ENCODE measurements around the gene SUMO3. TPM values are rescaled to one million over a fixed set of nuclear protein-coding genes. Genes with fewer than 3 reads are reported as not detected.

Gene SUMO3
- total and polyA plus RNA-seq, 3 donors from 2014 or later = 69.9 to 93.0 (median 87.9) TPM

GRCh38 chr21:44756423-44757185 is 61.3 kb downstream of the SUMO3 start:
- no peak overlapping the region for H3K4me3 ChIP-seq
- no peaks in the 10 kb centered on the region for H3K27me3 ChIP-seq
- no peak for TF ChIP-seq POLR2A (IDR thresholded peaks at IDR 0.05)
- TF ChIP-seq CTCF (IDR thresholded peaks at IDR 0.05) = no peak
- no peak overlapping the region for H3K27ac ChIP-seq
- DNase-seq = no peak
- H3K4me1 ChIP-seq = no peaks in the 10 kb centered on the region
- 90 to 92% methylated on average over 23 of the region's 23 CpGs for WGBS, 2 donors
- H3K36me3 ChIP-seq (ENCODE audit: low read depth, missing control alignments) = no peaks in the 10 kb centered on the region
- H3K9me3 ChIP-seq = no peaks in the 10 kb centered on the region
- intact Hi-C loops (cut with DNase I; ENCODE audit: low total_unique reads) = no loop called here

Other genes starting within 250 kb of the SUMO3 start
- gene KRTAP10-4, start 244.3 kb downstream of the SUMO3 start, total RNA-seq = under 1 TPM in 1 of 2 donors, not detected in 1; 0.24 TPM
- not detected for gene KRTAP10-4, start 244.3 kb downstream of the SUMO3 start, polyA plus RNA-seq (ENCODE audit: insufficient read depth, low read depth, low replicate concordance)
- gene KRTAP10-5, start 237.5 kb downstream of the SUMO3 start, total RNA-seq = not detected
- not detected for gene KRTAP10-5, start 237.5 kb downstream of the SUMO3 start, polyA plus RNA-seq (ENCODE audit: insufficient read depth, low read depth, low replicate concordance)
- not detected for gene KRTAP10-6, start 225.6 kb downstream of the SUMO3 start, total RNA-seq
- gene KRTAP10-6, start 225.6 kb downstream of the SUMO3 start, polyA plus RNA-seq (ENCODE audit: insufficient read depth, low read depth, low replicate concordance) = not detected
- under 1 TPM in 1 of 2 donors, not detected in 1; 0.31 TPM for gene KRTAP10-7, start 217.5 kb downstream of the SUMO3 start, total RNA-seq
- gene KRTAP10-7, start 217.5 kb downstream of the SUMO3 start, polyA plus RNA-seq (ENCODE audit: insufficient read depth, low read depth, low replicate concordance) = not detected
- gene KRTAP10-8, start 206.0 kb downstream of the SUMO3 start, total RNA-seq = not detected
- not detected for gene KRTAP10-8, start 206.0 kb downstream of the SUMO3 start, polyA plus RNA-seq (ENCODE audit: insufficient read depth, low read depth, low replicate concordance)
- not detected for gene KRTAP10-9, start 191.0 kb downstream of the SUMO3 start, total RNA-seq
- gene KRTAP10-9, start 191.0 kb downstream of the SUMO3 start, polyA plus RNA-seq (ENCODE audit: insufficient read depth, low read depth, low replicate concordance) = not detected
- gene KRTAP10-10, start 180.7 kb downstream of the SUMO3 start, total RNA-seq = not detected
- gene KRTAP10-10, start 180.7 kb downstream of the SUMO3 start, polyA plus RNA-seq (ENCODE audit: insufficient read depth, low read depth, low replicate concordance) = not detected
- gene KRTAP10-11, start 171.6 kb downstream of the SUMO3 start, total RNA-seq = under 1 TPM in 1 of 2 donors, not detected in 1; 0.37 TPM
- not detected for gene KRTAP10-11, start 171.6 kb downstream of the SUMO3 start, polyA plus RNA-seq (ENCODE audit: insufficient read depth, low read depth, low replicate concordance)
- not detected for gene KRTAP12-4, start 163.4 kb downstream of the SUMO3 start, total RNA-seq
- gene KRTAP12-4, start 163.4 kb downstream of the SUMO3 start, polyA plus RNA-seq (ENCODE audit: insufficient read depth, low read depth, low replicate concordance) = not detected
- not detected for gene KRTAP12-3, start 160.1 kb downstream of the SUMO3 start, total RNA-seq
- not detected for gene KRTAP12-3, start 160.1 kb downstream of the SUMO3 start, polyA plus RNA-seq (ENCODE audit: insufficient read depth, low read depth, low replicate concordance)
- under 1 TPM in 1 of 2 donors, not detected in 1; 0.79 TPM for gene KRTAP12-2, start 151.1 kb downstream of the SUMO3 start, total RNA-seq
- not detected for gene KRTAP12-2, start 151.1 kb downstream of the SUMO3 start, polyA plus RNA-seq (ENCODE audit: insufficient read depth, low read depth, low replicate concordance)
- gene KRTAP12-1, start 135.9 kb downstream of the SUMO3 start, total RNA-seq = not detected
- not detected for gene KRTAP12-1, start 135.9 kb downstream of the SUMO3 start, polyA plus RNA-seq (ENCODE audit: insufficient read depth, low read depth, low replicate concordance)
- gene KRTAP10-12, start 120.9 kb downstream of the SUMO3 start, total RNA-seq = not detected
- gene KRTAP10-12, start 120.9 kb downstream of the SUMO3 start, polyA plus RNA-seq (ENCODE audit: insufficient read depth, low read depth, low replicate concordance) = not detected
- under 1 TPM; 0.55 to 0.62 TPM for gene TSPEAR, start 106.5 kb downstream of the SUMO3 start, total RNA-seq
- 0.53 TPM for gene TSPEAR, start 106.5 kb downstream of the SUMO3 start, polyA plus RNA-seq (ENCODE audit: insufficient read depth, low read depth, low replicate concordance)
- gene UBE2G2, start 16.2 kb downstream of the SUMO3 start, total RNA-seq = 10 to 100 TPM; 73.6 to 82.8 TPM
- gene UBE2G2, start 16.2 kb downstream of the SUMO3 start, polyA plus RNA-seq (ENCODE audit: insufficient read depth, low read depth, low replicate concordance) = 38.9 TPM
- 100 to 1,000 TPM; 190 to 195 TPM for gene PTTG1IP, start 55.6 kb upstream of the SUMO3 start, total RNA-seq
- gene PTTG1IP, start 55.6 kb upstream of the SUMO3 start, polyA plus RNA-seq (ENCODE audit: insufficient read depth, low read depth, low replicate concordance) = 171 TPM
- gene ITGB2, start 102.8 kb upstream of the SUMO3 start, total RNA-seq = 10 to 100 TPM in 1 of 2 donors, 1 to 10 TPM in 1; 5.6 to 29.5 TPM
- 27.4 TPM for gene ITGB2, start 102.8 kb upstream of the SUMO3 start, polyA plus RNA-seq (ENCODE audit: insufficient read depth, low read depth, low replicate concordance)
- 10 to 100 TPM; 30.8 to 31.9 TPM for gene SLX9, start 122.0 kb upstream of the SUMO3 start, total RNA-seq
- 46.2 TPM for gene SLX9, start 122.0 kb upstream of the SUMO3 start, polyA plus RNA-seq (ENCODE audit: insufficient read depth, low read depth, low replicate concordance)

All from testis (tissue), 3 donors.